Upper lobe of left lung (tissue), 6 donors: ENCODE results near the gene RAPGEF1. TPM values are rescaled to one million over a fixed set of nuclear protein-coding genes. Genes with fewer than 3 reads are reported as not detected.
A peak's percentile ranks its signal among the peaks of the same experiment; 100 is the strongest.

ENCODE experiments used
- ATAC-seq, 2 donors: fragments of 200-7000 bp; cut with Tn5 transposase; one replicate each; pipeline ENCODE4 v1.9.1; 2022; ENCODE audit warnings: mild to moderate bottlenecking in 2 of 2, moderate library complexity in 2 of 2; ENCODE audit not compliant: low FRiP score in 2 of 2
- DNase-seq, 2 donors: peaks; one replicate each; pipeline ENCODE4 v3.0.0-alpha.2; 2019 to 2020
- H3K27ac ChIP-seq, 4 donors: fragments of 200-600 bp; sonication (generic); one replicate each; pipeline ENCODE4 v1.5.1; 2016 to 2019
- H3K27me3 ChIP-seq, 4 donors: fragments of 200-600 bp; sonication (generic); one replicate each; pipeline ENCODE4 v1.5.1; 2017 to 2019
- H3K36me3 ChIP-seq, 4 donors: fragments of 200-600 bp; sonication (generic); one replicate each; pipeline ENCODE4 v1.5.1; 2016 to 2019
- H3K4me1 ChIP-seq, 4 donors: fragments of 200-600 bp; sonication (generic); one replicate each; pipeline ENCODE4 v1.5.1; 2018 to 2019
- H3K4me3 ChIP-seq, 4 donors: fragments of 200-600 bp; sonication (generic); one replicate each; pipeline ENCODE4 v1.5.1; 2017 to 2019; ENCODE audit warnings: mild to moderate bottlenecking in 2 of 4, moderate library complexity in 1 of 4
- H3K9me3 ChIP-seq, 4 donors: fragments of 200-600 bp; sonication (generic); one replicate each; pipeline ENCODE4 v1.5.1; 2018 to 2019
- EP300 ChIP-seq, 4 donors: sonication (generic); formaldehyde crosslinking; IDR thresholded peaks; one replicate each; pipeline ENCODE4 v1.5.1; 2017; ENCODE audit warnings: antibody characterized with exemption in 4 of 4, control low read depth in 2 of 4
- POLR2A ChIP-seq, 4 donors: fragments of 450-650 bp; IDR thresholded peaks; one replicate each; pipeline ENCODE4 v1.5.1; 2016 to 2017; ENCODE audit warnings: antibody characterized with exemption in 4 of 4, mild to moderate bottlenecking in 2 of 4
- POLR2AphosphoS5 ChIP-seq, 2 donors: sonication (generic); formaldehyde crosslinking; IDR thresholded peaks; one replicate each; pipeline ENCODE4 v1.5.1; 2017; ENCODE audit warnings: antibody characterized with exemption in 2 of 2
- WGBS, 2 donors: methylation state at CpG; one replicate each; pipeline ENCODE4 v1.1.5; 2017 to 2018; 5-methylcytosine and 5-hydroxymethylcytosine counted together
- total RNA-seq, 6 donors: library from RNA; depleted of rRNA in 4 of 6; stranded (reverse); fragments of >200 nt in 4 of 6; gene quantifications; one replicate each; pipeline versions ENCODE4 v1.1.0 to v1.2.1, GENCODE V29; 2016 to 2021
- TF ChIP-seq, protein P1 (sequence below), 6 experiments: fragments of 450-650 bp in 4 of 6; fragments of 200-600 bp in 2 of 6; sonication (generic) in 2 of 6; IDR thresholded peaks; one replicate each; pipeline ENCODE4 v1.5.1; 2016 to 2019; ENCODE audit warnings: antibody characterized with exemption in 6 of 6
- donor health status: DM: no; HTN: no; CAD: no; lungs with moderate emphysema.
- donor health status: DM: no; HTN: yes; CAD: no; lungs with severe emphysema.

RAPGEF1 gene
- total RNA-seq, 6 donors from 2014 or later = 82.8 to 161 (median 96.8) TPM

DNA sequence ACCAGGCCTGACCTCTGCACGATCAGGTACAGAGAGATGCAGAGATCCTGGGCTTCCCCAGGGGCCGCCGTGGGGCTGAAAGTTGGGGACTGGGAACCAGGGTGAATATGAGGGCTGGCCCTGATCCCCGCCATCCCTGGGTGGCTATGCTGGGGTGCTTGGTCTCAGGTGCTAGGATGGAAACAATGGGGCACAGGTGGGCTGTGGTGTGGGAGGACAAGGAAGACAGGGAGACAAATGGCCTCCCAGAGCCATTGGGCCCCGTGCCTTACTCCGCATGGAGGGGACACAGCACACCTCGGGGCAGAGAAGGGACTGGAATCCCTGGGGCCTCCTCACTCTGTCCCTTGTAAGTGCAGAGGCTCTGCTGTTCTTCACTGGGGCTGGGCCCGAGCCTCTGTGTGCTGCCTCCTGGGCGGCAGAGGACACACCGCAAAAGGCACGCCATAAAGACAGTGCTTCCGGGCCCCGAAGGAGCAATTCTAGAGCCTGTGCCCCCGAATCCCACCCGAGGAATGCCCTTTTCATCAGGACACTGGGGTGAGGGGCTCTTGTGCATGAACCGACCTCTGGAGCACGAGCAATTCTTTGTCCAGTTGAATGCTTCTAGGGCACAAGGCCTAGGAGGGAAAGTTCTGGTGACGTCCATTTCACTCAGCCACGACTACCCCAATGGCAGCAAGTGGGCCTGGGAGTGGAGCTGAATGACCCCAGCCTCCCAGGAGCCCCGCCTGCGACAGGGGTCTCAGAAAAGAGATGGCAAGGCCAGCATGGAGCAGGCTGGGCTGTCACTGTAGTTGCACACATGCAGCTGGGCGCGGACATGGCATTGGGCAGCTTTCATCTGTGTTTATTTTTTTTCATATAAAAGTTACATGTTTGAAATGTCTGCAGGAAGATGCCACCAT, 163.7 kb downstream of the RAPGEF1 start:
- DNase-seq (no peak), ATAC-seq (no peak)
- Histone ChIP-seq H3K36me3 (peaks cover 8 to 91% (median 63%) of the 10 kb centered on the region in 4 donors), H3K4me3 (no peak overlapping the region), H3K4me1 (peaks cover 0 to 8% (median 0%) of the 10 kb centered on the region in 4 donors), H3K27me3 (no peaks in the 10 kb centered on the region), H3K9me3 (no peaks in the 10 kb centered on the region), H3K27ac (no peak overlapping the region)
- TF ChIP-seq POLR2AphosphoS5 (IDR thresholded peaks at IDR 0.05) (no peak), POLR2A (IDR thresholded peaks at IDR 0.05) (no peak), EP300 (IDR thresholded peaks at IDR 0.05) (no peak)
- TF ChIP-seq, protein P1, sequence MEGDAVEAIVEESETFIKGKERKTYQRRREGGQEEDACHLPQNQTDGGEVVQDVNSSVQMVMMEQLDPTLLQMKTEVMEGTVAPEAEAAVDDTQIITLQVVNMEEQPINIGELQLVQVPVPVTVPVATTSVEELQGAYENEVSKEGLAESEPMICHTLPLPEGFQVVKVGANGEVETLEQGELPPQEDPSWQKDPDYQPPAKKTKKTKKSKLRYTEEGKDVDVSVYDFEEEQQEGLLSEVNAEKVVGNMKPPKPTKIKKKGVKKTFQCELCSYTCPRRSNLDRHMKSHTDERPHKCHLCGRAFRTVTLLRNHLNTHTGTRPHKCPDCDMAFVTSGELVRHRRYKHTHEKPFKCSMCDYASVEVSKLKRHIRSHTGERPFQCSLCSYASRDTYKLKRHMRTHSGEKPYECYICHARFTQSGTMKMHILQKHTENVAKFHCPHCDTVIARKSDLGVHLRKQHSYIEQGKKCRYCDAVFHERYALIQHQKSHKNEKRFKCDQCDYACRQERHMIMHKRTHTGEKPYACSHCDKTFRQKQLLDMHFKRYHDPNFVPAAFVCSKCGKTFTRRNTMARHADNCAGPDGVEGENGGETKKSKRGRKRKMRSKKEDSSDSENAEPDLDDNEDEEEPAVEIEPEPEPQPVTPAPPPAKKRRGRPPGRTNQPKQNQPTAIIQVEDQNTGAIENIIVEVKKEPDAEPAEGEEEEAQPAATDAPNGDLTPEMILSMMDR (IDR thresholded peaks at IDR 0.05) = no peak
- 92 to 96% methylated on average over 13 to 23 of the region's 23 CpGs for WGBS, 2 donors

DNA sequence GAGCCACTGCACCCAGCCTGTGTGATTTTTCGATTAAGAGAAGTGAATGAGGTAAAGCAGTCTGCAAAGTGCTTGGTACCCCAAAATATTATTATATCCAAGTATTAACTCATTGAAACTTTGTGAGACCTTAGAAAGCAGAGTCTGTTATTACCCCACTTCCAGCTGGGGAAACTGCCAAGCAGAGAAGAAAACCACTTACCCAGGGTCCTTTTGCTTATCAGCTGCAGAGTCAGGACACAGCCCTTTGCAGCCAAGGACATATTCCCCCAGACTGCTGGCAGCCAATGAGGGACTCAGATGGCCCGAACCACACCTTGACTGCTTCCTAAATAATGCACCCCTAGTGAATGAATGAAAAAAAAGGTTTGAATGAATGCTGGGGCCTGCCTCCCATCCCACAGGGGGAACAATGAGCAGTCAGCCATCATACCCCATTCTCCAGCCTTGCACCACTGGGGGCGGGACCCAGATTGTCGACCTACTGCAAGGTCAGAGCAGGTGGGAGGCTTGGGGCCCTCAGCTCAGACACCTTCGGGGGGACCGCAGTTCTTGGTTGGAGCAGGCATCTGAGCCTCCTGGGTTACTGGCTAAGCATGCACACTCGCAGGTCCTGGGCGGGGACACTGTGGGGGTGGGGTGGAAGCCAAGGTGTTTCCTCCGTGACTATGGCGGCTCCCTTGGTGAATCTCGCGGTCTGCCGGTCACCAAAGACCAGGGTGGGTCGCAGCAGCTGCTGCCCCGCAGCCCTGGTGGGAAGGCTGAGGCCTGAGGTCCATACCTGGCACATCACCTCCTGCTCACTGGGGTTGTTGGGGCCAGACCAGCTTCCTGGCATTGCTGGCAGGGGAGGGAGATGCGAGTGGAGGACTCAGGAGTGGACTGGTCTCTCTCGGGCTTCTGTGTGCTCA, 164.9 kb downstream of the RAPGEF1 start:
- ATAC-seq (no peak), DNase-seq (no peak)
- Histone ChIP-seq H3K9me3 (no peaks in the 10 kb centered on the region), H3K4me3 (no peak overlapping the region), H3K4me1 (peaks cover 0 to 8% (median 0%) of the 10 kb centered on the region in 4 donors), H3K27me3 (no peaks in the 10 kb centered on the region), H3K27ac (no peak overlapping the region), H3K36me3 (peaks cover 8 to 88% (median 56%) of the 10 kb centered on the region in 4 donors)
- TF ChIP-seq EP300 (IDR thresholded peaks at IDR 0.05) (no peak), POLR2AphosphoS5 (IDR thresholded peaks at IDR 0.05) (no peak), POLR2A (IDR thresholded peaks at IDR 0.05) (no peak)
- TF ChIP-seq, protein P1 (IDR thresholded peaks at IDR 0.05) = no peak
- WGBS, 2 donors = 91 to 97% methylated on average over 6 to 14 of the region's 17 CpGs

DNA sequence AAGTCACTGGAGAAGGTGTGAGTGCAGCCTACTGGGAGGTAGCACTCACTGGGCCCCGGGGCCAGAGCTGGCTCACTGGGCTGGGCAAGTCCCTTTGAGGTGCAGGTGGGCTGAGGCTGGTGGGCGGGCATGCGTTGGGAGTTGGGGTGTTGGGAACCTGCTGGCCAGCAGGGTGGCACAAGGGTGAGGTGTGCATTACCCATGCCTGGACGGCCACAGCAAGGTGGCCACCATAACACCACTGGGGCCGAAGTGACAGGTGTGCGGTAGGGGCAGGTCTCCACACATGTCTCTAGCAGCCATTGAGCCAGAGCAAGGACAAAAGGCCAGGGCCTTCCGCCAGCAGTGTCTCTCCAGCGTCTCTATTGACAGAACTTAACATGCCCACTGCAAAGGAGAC, 172.0 kb downstream of the RAPGEF1 start:
- ATAC-seq (peak; percentile 24 to 66), DNase-seq (peak in 1 of 2 donors; percentile 70)
- peaks cover 0 to 34% (median 13%) of the 10 kb centered on the region in 4 donors for H3K36me3 ChIP-seq
- TF ChIP-seq, protein P1 (IDR thresholded peaks at IDR 0.05) = no peak
- TF ChIP-seq POLR2AphosphoS5 (IDR thresholded peaks at IDR 0.05) (no peak), POLR2A (IDR thresholded peaks at IDR 0.05) (no peak), EP300 (IDR thresholded peaks at IDR 0.05) (no peak)
- H3K27ac ChIP-seq = no peak overlapping the region
- H3K27me3 ChIP-seq = no peaks in the 10 kb centered on the region
- 91 to 100% methylated on average over 3 to 8 of the region's 8 CpGs for WGBS, 2 donors
- H3K4me3 ChIP-seq = no peak overlapping the region
- no peaks in the 10 kb centered on the region for H3K4me1 ChIP-seq
- H3K9me3 ChIP-seq = no peaks in the 10 kb centered on the region

DNA sequence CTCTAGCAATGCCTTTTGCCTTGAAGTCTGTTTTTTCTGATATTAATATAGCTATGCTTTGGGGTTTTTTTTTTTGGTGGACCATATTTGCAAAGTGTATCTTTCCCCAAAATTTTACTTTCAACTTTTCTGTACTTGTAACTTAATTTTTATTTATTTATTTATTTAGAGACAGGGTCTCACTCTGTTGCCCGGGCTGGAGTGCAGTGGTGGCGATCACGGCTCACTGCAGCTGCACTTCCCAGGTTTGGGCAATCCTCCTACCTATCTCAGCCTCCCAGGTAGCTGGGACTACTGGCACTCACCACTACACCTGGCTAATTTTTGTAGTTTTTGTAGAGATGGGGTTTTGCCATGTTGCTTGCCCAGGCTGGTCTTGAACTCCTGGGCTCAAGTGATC, 173.7 kb downstream of the RAPGEF1 start:
- WGBS, 2 donors = 99 to 100% methylated on average over 3 of the region's 3 CpGs
- Histone ChIP-seq H3K4me1 (no peaks in the 10 kb centered on the region), H3K27ac (no peak overlapping the region), H3K27me3 (no peaks in the 10 kb centered on the region), H3K9me3 (no peaks in the 10 kb centered on the region), H3K36me3 (peaks cover 0 to 18% (median 5%) of the 10 kb centered on the region in 4 donors), H3K4me3 (no peak overlapping the region)
- TF ChIP-seq POLR2A (IDR thresholded peaks at IDR 0.05) = no peak
- no peak for TF ChIP-seq EP300 (IDR thresholded peaks at IDR 0.05)
- TF ChIP-seq, protein P1 (IDR thresholded peaks at IDR 0.05) = no peak
- TF ChIP-seq POLR2AphosphoS5 (IDR thresholded peaks at IDR 0.05) = no peak
- no peak for ATAC-seq
- DNase-seq = no peak
